Testis (tissue), 2 donors: Measurements from ENCODE around the gene JPH2.

ENCODE experiments used
- CTCF ChIP-seq, 3 experiments: fragments of 450-650 bp in 2 of 3; fragments of 200-600 bp in 1 of 3; sonication (generic) in 1 of 3; IDR thresholded peaks; one replicate each; pipeline ENCODE4 v1.5.1; 2016 to 2019; ENCODE audit warnings: antibody characterized with exemption in 3 of 3, mild to moderate bottlenecking in 2 of 3, moderate library complexity in 1 of 3
- POLR2A ChIP-seq: fragments of 450-650 bp; IDR thresholded peaks from one replicate; pipeline ENCODE4 v1.6.1; 2017; ENCODE audit warnings: antibody characterized with exemption, mild to moderate bottlenecking, moderate library complexity

GRCh38 chr20:44206132-44206531 is 19.1 kb upstream of the JPH2 start:
- TF ChIP-seq CTCF (IDR thresholded peaks at IDR 0.05) (no peak), POLR2A (no peak)
